Daoy (cell line): ENCODE results near the gene TAS1R3. TPM values are rescaled to one million over a fixed set of nuclear protein-coding genes. Genes with fewer than 3 reads are reported as not detected.

Source experiments
- DNase-seq: peaks from one replicate; pipeline ENCODE4 v3.0.0-alpha.2; 2015; ENCODE audit warnings: low read depth
- total RNA-seq: library from RNA; depleted of rRNA; stranded (reverse); fragments of >200 nt; shearing (Covaris generic); gene quantifications from 2 replicates; pipeline ENCODE4 v1.2.3, GENCODE V29; 2014; rRNA removed

The TAS1R3 gene
- total RNA-seq, 1 experiment from 2014 or later = under 0.01 TPM

DNA sequence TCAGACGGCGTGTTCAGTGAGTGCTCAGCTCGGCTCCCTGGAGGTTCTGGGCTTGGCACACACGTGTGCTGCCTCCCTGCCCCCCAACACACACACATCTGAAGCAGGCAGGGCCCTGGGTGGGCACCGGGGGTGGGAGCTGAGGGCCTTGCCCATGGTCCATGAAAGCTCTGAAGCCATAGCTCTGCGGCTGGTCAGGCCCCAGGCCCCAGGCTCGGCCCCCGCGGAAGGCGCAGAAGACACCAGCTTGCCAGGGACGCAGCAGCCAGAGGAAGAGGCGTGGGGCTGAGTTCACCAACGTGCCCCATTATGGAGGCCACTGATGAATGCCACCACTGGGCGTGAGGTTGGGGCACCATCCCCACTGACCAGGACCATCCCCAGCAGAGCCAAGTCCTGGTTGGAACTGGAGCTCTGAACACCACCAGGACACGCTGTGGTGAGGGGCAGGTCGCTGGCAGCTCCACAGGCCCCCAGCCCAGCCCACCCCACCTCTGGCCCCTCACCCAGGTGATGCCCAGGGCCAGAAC, 39.8 kb downstream of the TAS1R3 start:
- no peak for DNase-seq

DNA sequence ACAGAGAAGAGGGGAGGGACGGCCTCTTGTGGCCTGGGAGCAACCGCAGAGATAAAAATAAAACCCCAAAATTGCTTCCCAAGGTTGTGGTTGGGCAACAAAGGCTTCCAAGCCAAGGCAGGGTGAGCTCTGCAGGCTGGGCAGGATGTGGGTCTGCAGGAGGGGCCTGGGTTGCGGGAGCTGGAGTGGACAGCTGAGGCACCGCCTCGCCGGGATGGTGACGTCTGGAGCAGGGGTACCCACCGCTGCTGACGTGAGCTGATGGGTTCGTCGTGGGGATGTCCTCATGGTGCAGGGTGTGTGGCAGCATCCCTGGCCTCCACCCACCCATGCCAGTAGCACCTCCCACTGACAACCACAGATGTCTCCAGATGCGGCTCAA, 40.3 kb downstream of the TAS1R3 start:
- DNase-seq = peak; percentile 66

DNA sequence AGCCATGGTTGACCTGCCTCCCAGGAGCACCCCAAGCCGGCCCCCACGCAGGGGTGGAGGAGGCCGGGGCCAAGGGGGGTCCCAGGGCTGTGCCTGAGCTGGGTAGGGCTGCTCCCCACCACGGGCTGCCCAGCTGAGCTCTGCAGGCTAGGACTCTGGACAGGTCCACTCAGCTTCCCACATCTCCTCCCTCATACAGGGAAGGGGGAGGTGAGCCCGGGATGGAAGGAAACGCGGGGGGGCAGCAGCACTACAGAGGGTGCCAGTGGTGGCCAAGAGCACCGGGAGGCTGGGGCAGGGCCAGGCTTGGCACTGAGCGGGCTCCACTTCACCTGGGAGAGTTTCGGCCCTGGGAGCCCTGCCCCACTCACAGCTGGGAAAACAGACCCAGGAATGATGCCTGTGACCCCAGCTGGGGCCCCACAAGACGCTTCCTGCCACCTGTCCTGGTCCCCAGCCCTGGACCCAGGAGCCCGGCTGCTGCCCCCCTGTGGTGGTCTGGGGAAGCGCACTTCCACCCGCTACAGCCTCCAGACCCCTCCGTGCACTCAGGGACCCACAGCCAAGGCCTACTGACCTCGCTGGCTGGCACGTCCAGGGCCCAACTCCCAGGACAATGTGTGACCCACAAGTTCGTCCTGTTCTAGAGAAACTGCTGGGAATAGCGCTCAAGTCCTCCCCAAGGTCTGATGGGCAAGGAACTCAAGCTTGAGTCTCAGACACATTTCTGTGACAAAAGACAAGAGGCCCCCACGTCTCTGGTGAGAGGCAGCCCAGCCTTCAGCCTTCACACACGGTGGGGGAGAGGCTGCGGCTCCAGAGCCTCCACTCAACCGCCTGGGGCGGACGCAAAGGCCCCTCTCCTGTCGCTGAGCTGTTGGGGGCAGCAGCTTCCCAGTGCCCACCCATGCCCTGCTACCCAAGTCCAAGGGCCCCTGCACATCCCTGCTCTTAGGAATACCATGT, 40.9 kb downstream of the TAS1R3 start:
- peak; percentile 68 for DNase-seq

DNA sequence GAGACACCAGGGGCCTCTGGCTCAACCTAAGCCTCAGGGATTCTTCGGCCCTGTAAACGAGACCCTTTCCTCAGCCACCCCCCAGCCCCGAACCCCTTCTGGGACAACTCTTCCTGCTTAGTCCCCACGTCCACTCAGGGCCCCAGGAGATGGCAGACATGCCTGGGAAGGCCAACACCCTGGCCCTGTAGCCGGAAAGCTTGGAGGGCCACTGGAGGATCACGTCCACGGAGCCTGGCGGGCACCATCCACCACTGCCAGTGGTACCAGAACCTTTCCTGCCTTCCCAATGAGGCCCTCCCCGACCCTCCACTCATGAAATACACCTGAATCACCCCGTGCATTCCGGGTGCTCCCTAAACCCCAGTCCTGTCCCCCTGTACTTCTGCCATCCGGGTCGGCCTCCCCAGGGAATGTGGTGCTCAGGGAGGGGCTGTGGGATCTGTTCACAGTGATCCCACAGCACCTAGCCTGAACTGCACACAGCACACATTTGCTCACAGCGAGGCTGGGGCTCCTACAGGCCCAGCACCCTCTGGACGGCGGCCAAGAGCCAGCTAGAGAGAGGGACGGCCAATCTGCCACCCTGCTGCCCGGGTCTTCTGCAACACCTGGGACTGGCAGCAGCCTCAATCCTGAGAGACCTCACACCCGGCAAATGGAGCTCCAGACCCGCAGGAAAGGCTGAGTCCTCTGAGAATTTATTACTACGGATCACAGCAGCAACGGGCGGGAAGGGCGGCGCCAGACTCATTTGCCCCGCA, 42.2 kb downstream of the TAS1R3 start:
- no peak for DNase-seq

DNA sequence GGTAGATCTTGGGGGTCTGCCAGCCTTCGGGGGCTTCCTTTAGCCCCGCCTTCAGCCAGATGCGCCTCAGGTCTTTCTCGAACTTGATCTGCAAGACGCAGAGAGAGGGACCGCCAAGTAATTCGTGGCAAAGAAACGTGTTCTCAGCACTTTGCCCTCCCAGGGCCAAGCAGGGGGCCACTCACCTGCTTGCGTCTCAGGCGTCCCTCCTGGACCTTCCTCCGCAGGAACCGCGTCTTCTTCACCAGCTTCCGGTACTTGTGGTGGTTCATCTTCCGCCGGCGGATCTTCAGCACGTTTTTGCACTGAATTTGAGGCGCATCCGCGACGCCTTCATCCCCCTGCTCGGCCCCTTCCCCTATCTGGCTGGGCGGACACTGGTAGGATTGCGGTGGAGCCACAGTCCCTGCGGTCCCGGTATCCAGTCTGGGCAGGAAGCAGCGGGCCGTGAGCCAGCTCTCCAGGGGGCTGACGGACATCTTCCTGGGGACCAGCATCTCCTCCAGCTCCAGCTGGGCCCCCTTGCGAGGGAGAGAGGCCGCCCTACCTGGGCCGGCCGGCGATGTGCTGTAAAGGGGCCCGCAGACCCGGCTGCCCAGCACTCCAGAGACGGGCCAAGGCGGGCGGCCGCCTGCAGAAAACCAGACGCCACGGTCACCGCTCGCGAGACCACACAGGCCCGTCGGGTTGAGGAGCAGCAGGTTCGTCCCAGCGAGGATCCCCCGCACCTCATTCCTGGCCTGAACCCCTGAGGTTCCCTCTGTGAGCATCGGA, 42.9 kb downstream of the TAS1R3 start:
- DNase-seq = no peak

DNA sequence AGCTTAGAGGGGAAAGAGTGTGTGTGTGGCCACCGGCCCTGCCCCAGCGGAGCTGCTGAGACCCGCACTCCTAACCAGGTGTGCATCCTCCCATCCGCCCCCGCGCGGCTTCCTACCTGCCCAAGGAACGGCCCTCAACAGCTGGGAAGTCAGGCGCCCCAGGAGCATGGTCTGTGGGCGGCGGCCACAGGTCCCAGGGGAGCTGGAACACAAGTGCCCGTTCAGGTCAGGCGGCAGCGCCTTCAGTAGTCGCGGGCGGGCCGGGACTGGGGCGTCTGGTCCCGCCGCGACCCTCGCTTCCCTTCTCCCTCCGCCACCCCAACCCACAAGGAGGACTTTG, 43.5 kb downstream of the TAS1R3 start:
- no peak for DNase-seq

DNA sequence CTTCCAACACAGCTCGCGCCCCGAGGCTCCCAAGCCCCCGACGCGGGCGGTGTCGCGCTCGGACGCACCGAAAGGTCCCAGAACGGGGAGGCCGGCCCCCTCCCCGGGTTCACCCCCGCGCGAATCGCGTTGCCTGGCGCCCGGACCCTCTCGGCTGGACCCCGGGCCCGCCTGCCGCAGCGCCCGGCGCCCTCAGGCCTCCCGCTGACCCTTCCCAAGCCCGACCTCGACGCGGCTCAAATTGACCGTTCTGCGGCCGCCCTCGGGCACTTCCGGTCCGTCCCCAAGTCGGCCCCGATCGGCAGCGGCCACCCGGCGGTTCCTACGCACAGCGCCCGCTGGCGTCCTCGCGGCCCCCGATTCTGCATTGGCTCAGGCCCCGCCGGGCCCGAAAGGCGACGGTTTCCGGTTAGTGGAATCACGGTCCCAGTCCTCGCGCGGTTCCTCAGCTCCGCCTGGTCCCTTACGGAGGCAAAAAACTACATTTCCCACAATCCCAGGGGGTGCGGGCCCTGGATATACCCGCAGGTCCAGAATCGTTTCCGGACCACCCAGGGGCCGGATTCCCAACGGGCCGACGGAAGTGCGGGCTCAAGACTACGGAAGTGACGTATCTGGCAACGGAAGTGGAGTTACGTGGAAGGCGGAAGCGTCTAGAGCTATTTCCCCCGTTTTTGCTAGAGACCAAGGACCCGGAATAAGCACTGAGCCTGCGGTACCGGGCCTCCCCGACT, 44.0 kb downstream of the TAS1R3 start, which contains the start of gene AURKAIP1:
TSS of gene AURKAIP1 (minus strand) at position 279 of the 734 bp plus-strand sequence. CDS start 451 bp downstream, outside the sequence.
- peak; percentile 99 for DNase-seq

DNA sequence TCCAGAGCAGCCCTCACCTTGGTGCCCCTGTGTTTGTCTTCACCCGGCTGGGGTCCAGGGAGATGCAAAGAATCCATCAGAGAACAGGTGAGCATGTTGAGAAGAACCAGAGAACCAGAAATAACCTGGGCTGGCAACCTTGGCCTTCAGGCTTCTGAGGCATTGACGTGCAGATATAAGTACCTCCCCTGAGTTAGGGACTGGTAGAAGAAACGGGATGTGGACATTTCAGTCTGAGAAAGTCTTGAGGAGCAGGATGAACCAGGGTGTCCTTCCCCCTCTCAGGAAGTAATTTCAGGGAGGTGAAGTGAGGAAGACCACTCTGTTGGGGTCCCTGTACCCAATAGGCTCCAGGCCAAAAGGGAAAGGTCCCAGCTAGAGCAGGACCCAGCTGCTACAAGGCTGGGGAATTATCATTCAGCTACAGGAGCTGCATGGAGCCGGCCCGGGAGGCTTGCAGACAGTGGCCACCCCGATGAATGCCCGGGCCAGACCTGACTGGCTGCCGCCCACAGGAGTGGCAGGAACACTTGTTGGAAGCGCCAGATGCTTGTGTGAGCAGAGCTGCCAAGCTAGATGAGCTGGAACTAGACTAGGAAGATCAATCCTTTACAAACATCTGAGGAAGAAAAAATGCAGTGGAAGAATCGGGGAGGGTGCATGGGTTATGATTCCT, 45.6 kb downstream of the TAS1R3 start:
- no peak for DNase-seq

DNA sequence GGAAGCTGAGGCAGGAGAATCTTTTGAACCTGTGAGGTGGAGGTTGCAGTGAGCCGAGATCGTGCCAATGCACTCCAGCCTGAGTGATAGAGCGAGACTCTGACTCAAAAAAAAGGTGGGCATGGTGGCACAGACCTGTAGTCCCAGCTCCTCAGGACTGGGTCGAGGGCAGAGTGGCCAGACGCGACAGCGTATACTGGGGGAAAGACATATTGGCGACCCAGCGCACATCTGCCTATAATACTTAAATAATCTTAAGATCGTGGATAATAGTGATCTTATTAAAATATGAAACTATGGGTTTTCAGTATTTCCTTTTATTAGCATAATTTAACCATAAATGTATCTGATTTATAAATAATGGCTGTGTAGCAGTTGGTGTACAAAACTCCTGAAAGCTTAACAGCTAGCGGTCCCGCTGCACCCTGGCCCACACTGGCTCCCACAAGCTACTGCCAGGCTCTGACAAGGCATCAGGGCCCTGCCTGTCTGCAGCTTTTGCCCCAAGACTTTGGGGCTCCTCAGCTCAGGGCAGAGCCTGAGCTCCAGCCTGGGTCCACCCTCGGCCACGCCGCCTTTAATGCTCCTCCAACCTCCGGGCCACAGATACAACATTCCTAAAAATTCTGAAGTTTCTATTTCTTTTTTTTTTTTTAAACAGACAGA, 46.6 kb downstream of the TAS1R3 start:
- DNase-seq = no peak

DNA sequence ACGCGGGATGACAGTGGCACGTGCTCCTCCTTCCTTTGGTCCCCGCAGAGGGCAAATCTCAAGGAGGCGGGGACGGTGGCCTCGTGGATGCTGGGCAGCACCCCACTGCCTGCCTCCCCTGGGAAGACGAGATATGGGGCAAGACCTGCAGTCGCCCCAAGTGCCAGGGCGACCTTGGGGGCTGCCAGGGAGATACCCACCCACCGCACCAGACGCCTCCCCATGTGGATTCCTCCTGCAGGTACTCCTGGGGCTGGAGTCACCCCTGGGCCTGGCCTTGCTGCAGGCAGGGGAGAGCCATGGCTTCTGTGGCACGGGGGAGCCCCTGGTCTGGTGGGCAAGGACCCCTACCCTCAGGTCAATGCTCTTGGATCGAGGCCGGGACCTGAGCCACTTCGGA, 49.8 kb downstream of the TAS1R3 start:
- DNase-seq = no peak

DNA sequence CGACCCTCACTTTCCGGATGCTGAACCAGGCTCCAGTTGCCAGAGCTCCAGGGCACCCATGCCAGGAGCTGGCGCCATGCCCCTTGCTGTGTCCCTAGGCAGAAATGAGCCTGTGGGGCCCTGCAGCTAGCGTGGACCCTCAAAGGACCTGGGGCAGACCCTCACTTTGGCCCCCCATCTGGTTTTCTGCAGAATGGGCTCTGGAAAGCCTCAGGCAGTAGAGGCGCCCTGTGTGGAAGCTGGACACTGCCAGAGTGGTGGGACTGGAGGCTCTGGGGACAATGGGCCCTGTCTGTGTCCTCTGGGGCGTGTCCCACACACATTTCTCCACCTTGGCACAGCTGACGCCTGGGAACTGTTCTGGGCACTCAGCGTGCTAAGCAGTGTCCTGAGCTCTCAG, 50.2 kb downstream of the TAS1R3 start:
- no peak for DNase-seq

Other genes starting within 250 kb of the TAS1R3 start
- 14.8 and 19.1 TPM in 2 replicates for gene C1orf159, start 215.2 kb upstream of the TAS1R3 start, total RNA-seq
- not detected in 2 replicates for gene TTLL10, start 157.4 kb upstream of the TAS1R3 start, total RNA-seq
- gene TNFRSF18, start 124.7 kb upstream of the TAS1R3 start, total RNA-seq = 0.89 and 1.9 TPM in 2 replicates
- not detected in 2 replicates for gene TNFRSF4, start 117.1 kb upstream of the TAS1R3 start, total RNA-seq
- 84.4 and 91.8 TPM in 2 replicates for gene SDF4, start 99.3 kb upstream of the TAS1R3 start, total RNA-seq
- gene B3GALT6, start 99.0 kb upstream of the TAS1R3 start, total RNA-seq = 44.5 and 49.1 TPM in 2 replicates
- gene C1QTNF12, start 84.6 kb upstream of the TAS1R3 start, total RNA-seq = 0.36 TPM in 1 of 2 replicates, not detected in the other
- 82.1 and 87.3 TPM in 2 replicates for gene UBE2J2, start 57.4 kb upstream of the TAS1R3 start, total RNA-seq
- 0.71 and 0.86 TPM in 2 replicates for gene SCNN1D, start 50.8 kb upstream of the TAS1R3 start, total RNA-seq
- 17.5 and 19.3 TPM in 2 replicates for gene ACAP3, start 23.4 kb upstream of the TAS1R3 start, total RNA-seq
- 18.8 and 39.8 TPM in 2 replicates for gene PUSL1, start 22.7 kb upstream of the TAS1R3 start, total RNA-seq
- 76.5 and 95.7 TPM in 2 replicates for gene INTS11, start 6.6 kb upstream of the TAS1R3 start, total RNA-seq
- 7.0 and 12.9 TPM in 2 replicates for gene CPTP, start 6.5 kb upstream of the TAS1R3 start, total RNA-seq
- 44.4 and 65.5 TPM in 2 replicates for gene DVL1, start 18.1 kb downstream of the TAS1R3 start, total RNA-seq
- gene MXRA8, start 27.3 kb downstream of the TAS1R3 start, total RNA-seq = 0.23 TPM in 1 of 2 replicates, not detected in the other
- gene AURKAIP1, start 43.9 kb downstream of the TAS1R3 start, total RNA-seq = 267 and 308 TPM in 2 replicates
- 58.8 and 81.7 TPM in 2 replicates for gene CCNL2, start 68.1 kb downstream of the TAS1R3 start, total RNA-seq
- 303 and 385 TPM in 2 replicates for gene MRPL20, start 76.0 kb downstream of the TAS1R3 start, total RNA-seq
- gene ANKRD65, start 90.0 kb downstream of the TAS1R3 start, total RNA-seq = not detected in 2 replicates
- gene VWA1, start 104.4 kb downstream of the TAS1R3 start, total RNA-seq = 2.2 and 5.7 TPM in 2 replicates
- gene ATAD3C, start 118.4 kb downstream of the TAS1R3 start, total RNA-seq = 0.06 and 0.29 TPM in 2 replicates
- gene ATAD3B, start 140.5 kb downstream of the TAS1R3 start, total RNA-seq = 46.8 and 47.5 TPM in 2 replicates
- 85.1 and 85.4 TPM in 2 replicates for gene ATAD3A, start 180.9 kb downstream of the TAS1R3 start, total RNA-seq
- gene TMEM240, start 209.3 kb downstream of the TAS1R3 start, total RNA-seq = 0.11 TPM in 1 of 2 replicates, not detected in the other
- gene SSU72, start 243.6 kb downstream of the TAS1R3 start, total RNA-seq = 67.3 and 71.3 TPM in 2 replicates